Peyer's patch (tissue), 4 donors: ENCODE data around the gene MYO7A. TPM values are rescaled to one million over a fixed set of nuclear protein-coding genes. Genes with fewer than 3 reads are reported as not detected.

ENCODE experiments used
- DNase-seq, 3 donors: peaks; one replicate each; pipeline ENCODE4 v3.0.0-alpha.2; 2017 to 2019
- H3K27ac ChIP-seq, 4 donors: fragments of 200-600 bp; sonication (generic); one replicate each; pipeline ENCODE4 v1.5.1; 2016 to 2019
- H3K27me3 ChIP-seq, 2 donors: fragments of 200-600 bp; sonication (generic); one replicate each; pipeline ENCODE4 v1.5.1; 2019
- H3K36me3 ChIP-seq, 3 donors: fragments of 200-600 bp; sonication (generic); one replicate each; pipeline ENCODE4 v1.5.1; 2016 to 2019
- H3K4me1 ChIP-seq, 4 donors: fragments of 200-600 bp; sonication (generic); one replicate each; pipeline ENCODE4 v1.5.1; 2016 to 2019
- H3K4me3 ChIP-seq, 4 donors: fragments of 200-600 bp; sonication (generic); 1 replicate in 3 of 4; 2 replicates in 1 of 4; pipeline ENCODE4 v1.5.1; 2016 to 2019; ENCODE audit warnings: mild to moderate bottlenecking in 1 of 4
- H3K9me3 ChIP-seq, 4 donors: fragments of 200-600 bp; sonication (generic); one replicate each; pipeline ENCODE4 v1.5.1; 2016 to 2019; ENCODE audit warnings: mild to moderate bottlenecking in 1 of 4
- POLR2A ChIP-seq, 2 donors: fragments of 450-650 bp; IDR thresholded peaks; one replicate each; pipeline ENCODE4 v1.5.1; 2017; ENCODE audit warnings: antibody characterized with exemption in 2 of 2, mild to moderate bottlenecking in 2 of 2, moderate library complexity in 2 of 2
- total RNA-seq, 4 donors: library from RNA; depleted of rRNA; stranded (reverse); fragments of >200 nt; gene quantifications; one replicate each; pipeline ENCODE4 v1.1.0, GENCODE V29; 2016
- TF ChIP-seq, protein P1 (sequence below), 6 experiments: fragments of 450-650 bp in 4 of 6; fragments of 200-600 bp in 2 of 6; sonication (generic) in 1 of 6; IDR thresholded peaks; one replicate each; pipeline ENCODE4 v1.5.1; 2017 to 2019; ENCODE audit warnings: antibody characterized with exemption in 6 of 6, mild to moderate bottlenecking in 3 of 6, moderate library complexity in 1 of 6

Gene MYO7A
- total RNA-seq, 4 donors from 2014 or later: 6.1 to 15.7 (median 7.1) TPM

DNA sequence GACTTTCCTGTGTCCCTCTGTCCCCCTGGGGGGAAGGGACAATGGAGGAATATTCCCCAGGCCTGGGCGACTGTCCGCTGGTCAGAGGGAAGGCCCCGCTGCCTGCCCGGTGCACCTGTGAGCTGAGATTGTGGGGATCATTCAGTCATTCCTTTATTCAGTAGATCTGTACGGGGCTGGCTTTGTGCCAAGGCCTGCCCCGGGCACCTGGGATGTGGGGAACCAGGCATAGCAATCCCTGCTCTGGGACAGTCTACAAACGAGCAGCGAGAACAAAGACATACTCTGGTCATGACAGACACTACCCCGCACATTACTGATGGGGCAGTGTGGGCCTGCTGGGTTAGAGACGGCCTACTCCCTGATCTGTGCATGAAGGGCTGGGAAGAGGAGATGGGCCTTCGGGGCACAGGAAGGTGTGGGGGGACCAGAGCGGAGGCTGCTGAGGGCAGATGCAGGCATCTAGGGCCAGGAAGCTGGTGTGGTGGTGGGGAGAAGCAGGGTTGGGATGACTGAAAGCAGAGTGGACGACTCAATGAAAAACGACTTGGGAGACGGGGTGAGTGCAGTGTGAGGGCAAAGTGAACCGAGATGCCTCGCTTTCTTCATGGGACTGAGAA lies 1.8 kb upstream of the MYO7A start:
- Histone ChIP-seq H3K27ac (no peak overlapping the region), H3K36me3 (peaks cover 0 to 29% (median 0%) of the 10 kb centered on the region in 3 donors), H3K9me3 (no peaks in the 10 kb centered on the region), H3K4me1 (peaks cover 0 to 25% (median 7%) of the 10 kb centered on the region in 4 donors), H3K27me3 (no peaks in the 10 kb centered on the region), H3K4me3 (no peak overlapping the region)
- TF ChIP-seq, protein P1, sequence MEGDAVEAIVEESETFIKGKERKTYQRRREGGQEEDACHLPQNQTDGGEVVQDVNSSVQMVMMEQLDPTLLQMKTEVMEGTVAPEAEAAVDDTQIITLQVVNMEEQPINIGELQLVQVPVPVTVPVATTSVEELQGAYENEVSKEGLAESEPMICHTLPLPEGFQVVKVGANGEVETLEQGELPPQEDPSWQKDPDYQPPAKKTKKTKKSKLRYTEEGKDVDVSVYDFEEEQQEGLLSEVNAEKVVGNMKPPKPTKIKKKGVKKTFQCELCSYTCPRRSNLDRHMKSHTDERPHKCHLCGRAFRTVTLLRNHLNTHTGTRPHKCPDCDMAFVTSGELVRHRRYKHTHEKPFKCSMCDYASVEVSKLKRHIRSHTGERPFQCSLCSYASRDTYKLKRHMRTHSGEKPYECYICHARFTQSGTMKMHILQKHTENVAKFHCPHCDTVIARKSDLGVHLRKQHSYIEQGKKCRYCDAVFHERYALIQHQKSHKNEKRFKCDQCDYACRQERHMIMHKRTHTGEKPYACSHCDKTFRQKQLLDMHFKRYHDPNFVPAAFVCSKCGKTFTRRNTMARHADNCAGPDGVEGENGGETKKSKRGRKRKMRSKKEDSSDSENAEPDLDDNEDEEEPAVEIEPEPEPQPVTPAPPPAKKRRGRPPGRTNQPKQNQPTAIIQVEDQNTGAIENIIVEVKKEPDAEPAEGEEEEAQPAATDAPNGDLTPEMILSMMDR (IDR thresholded peaks at IDR 0.05): no peak
- no peak for TF ChIP-seq POLR2A (IDR thresholded peaks at IDR 0.05)
- no peak for DNase-seq

DNA sequence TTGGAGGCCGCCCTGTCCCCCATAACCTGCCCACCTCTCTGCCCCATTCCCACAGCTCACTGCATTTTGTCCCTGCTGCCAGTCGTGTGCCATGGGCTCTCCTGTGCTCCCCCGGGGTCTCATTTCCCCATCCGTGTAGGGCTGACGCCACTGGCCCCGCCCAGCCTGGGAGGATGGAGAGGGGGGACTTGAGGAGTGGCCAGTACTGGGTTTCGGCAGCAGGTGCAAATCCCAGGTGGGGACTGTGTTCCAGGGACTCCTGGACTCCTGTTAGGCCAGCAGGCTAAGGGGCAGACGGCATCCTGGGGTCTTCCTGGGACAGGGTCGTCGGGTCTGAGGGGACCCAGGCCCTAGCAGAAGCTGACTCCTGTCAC lies 1.2 kb upstream of the MYO7A start:
- H3K4me3 ChIP-seq: peak overlapping the region; percentile 2 to 54 (median 45)
- no peak overlapping the region for H3K27ac ChIP-seq
- peaks cover 0 to 23% (median 0%) of the 10 kb centered on the region in 3 donors for H3K36me3 ChIP-seq
- H3K27me3 ChIP-seq: no peaks in the 10 kb centered on the region
- H3K4me1 ChIP-seq: peaks cover 0 to 25% (median 7%) of the 10 kb centered on the region in 4 donors
- no peaks in the 10 kb centered on the region for H3K9me3 ChIP-seq
- DNase-seq: no peak
- TF ChIP-seq POLR2A (IDR thresholded peaks at IDR 0.05): no peak
- TF ChIP-seq, protein P1 (IDR thresholded peaks at IDR 0.05): no peak

DNA sequence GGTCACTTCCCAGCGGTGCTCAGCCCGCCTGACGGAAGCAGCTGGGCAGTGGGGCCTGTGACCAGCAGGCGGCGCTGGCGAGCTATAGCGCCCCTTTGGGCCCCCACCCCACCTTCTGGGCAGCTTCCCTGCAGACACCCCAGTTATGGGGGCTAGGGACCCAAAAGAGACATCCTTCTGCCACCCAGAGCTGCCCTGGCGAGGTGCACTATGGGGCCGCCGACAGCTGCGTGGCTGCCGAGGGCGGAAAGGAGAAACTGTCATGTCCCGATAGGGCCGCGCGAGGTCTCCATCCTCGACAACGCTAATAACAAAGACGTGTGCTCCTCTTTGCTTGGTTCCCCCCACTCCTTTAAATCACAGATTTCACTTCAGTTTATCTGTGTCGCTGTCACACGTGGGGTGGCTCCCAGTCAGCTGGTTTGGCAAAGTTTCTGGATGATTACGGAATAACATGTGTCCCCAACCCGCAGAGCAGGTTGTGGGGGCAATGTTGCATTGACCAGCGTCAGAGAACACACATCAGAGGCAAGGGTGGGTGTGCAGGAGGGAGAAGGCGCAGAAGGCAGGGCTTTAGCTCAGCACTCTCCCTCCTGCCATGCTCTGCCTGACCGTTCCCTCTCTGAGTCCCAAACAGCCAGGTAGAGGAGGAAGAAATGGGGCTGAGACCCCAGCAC lies 673 bp upstream of the MYO7A start:
- peaks cover 0 to 25% (median 7%) of the 10 kb centered on the region in 4 donors for H3K4me1 ChIP-seq
- peak; percentile 33 to 83 (median 76) for DNase-seq
- peak overlapping the region in 1 of 4 donors; percentile 31 for H3K27ac ChIP-seq
- H3K4me3 ChIP-seq: peak overlapping the region; percentile 2 to 54 (median 45)
- no peaks in the 10 kb centered on the region for H3K27me3 ChIP-seq
- peaks cover 0 to 18% (median 0%) of the 10 kb centered on the region in 3 donors for H3K36me3 ChIP-seq
- TF ChIP-seq, protein P1 (IDR thresholded peaks at IDR 0.05): peak; percentile 83 to 100 (median 98)
- TF ChIP-seq POLR2A (IDR thresholded peaks at IDR 0.05): no peak
- no peaks in the 10 kb centered on the region for H3K9me3 ChIP-seq

DNA sequence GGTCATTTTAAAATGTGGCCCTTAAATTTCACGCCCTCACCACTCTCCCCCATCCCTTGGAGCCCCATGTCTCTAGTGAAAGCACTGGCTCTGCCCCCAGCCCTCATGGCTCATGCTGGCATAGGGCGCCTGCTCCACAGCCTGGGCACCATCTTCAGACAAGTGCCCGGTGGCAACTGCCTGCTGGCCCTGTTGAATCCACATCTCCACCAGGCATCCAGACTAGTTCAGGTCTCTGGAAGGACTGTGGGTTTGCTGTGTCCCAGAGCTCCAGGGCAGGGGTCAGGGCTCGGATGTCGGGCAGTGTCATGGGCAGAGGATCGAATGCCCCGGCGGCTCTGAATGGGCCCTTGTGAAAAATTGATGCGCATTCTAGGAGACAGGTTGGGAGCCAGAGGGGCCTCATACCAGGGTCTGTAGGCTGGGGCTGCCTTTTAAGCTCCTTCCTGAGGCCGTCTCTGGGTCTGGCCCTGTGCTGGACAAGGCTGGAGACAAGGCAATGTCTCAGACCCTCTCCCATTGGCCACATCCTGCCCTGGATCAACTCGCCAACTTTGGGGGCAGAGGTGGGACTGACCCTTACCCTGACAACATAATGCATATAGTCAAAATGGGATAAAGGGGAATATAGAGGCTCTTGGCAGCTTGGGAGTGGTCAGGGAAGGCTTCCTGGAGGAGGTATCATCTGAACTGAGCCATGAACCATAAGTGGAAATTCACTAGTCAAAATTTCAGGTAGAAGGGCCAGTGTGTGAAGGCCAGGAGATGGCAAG lies 1.2 kb downstream of the MYO7A start:
- peaks cover 0 to 25% (median 7%) of the 10 kb centered on the region in 4 donors for H3K4me1 ChIP-seq
- DNase-seq: no peak
- TF ChIP-seq, protein P1 (IDR thresholded peaks at IDR 0.05): no peak
- no peak for TF ChIP-seq POLR2A (IDR thresholded peaks at IDR 0.05)
- H3K4me3 ChIP-seq: no peak overlapping the region
- peaks cover 0 to 5% (median 0%) of the 10 kb centered on the region in 3 donors for H3K36me3 ChIP-seq
- H3K9me3 ChIP-seq: no peaks in the 10 kb centered on the region
- no peaks in the 10 kb centered on the region for H3K27me3 ChIP-seq
- no peak overlapping the region for H3K27ac ChIP-seq

DNA sequence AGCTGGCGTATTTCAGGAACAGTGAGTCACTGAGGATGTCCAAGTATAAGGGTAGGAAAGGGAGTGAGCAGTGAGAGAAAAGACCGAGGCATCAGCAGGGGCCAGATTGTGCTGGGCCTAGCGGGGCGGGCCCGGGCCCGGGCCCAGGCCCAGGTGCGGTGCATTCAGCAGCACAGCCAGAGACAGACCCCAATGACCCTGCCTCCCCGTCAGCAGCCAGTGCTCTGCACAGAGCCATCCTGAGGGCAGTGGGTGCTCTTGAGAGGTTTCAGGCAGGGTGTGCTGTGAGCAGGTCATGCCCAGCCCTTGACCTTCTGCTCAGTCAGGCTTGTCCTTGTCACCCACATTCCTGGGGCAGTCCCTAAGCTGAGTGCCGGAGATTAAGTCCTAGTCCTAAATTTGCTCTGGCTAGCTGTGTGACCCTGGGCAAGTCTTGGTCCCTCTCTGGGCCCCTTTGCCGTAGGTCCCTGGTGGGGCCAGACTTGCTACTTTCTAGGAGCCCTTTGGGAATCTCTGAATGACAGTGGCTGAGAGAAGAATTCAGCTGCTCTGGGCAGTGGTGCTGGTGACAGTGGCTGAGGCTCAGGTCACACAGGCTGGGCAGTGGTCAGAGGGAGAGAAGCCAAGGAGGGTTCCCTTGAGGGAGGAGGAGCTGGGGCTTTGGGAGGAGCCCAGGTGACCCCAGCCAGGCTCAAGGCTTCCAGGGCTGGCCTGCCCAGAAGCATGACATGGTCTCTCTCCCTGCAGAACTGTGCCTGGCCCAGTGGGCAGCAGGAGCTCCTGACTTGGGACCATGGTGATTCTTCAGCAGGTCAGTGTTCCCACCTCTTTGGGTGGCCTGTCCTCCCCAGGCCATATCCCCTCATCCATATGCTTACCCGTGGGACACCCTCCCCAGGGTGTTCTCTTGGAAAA lies 2.1 kb downstream of the MYO7A start:
- no peaks in the 10 kb centered on the region for H3K9me3 ChIP-seq
- TF ChIP-seq, protein P1 (IDR thresholded peaks at IDR 0.05): no peak
- TF ChIP-seq POLR2A (IDR thresholded peaks at IDR 0.05): no peak
- H3K27me3 ChIP-seq: no peaks in the 10 kb centered on the region
- no peak overlapping the region for H3K27ac ChIP-seq
- no peak overlapping the region for H3K4me3 ChIP-seq
- H3K4me1 ChIP-seq: peaks cover 0 to 25% (median 7%) of the 10 kb centered on the region in 4 donors
- peaks cover 0 to 1% (median 0%) of the 10 kb centered on the region in 3 donors for H3K36me3 ChIP-seq
- DNase-seq: no peak
